Middle frontal gyrus (tissue), 1 donor: ENCODE results near the gene FOXC2.

Experiments
- DNase-seq: peaks from one replicate; pipeline ENCODE4 v3.0.0-alpha.2; 2015; ENCODE audit warnings: low spot score; ENCODE audit errors: extremely low spot score

The FOXC2 gene

DNA sequence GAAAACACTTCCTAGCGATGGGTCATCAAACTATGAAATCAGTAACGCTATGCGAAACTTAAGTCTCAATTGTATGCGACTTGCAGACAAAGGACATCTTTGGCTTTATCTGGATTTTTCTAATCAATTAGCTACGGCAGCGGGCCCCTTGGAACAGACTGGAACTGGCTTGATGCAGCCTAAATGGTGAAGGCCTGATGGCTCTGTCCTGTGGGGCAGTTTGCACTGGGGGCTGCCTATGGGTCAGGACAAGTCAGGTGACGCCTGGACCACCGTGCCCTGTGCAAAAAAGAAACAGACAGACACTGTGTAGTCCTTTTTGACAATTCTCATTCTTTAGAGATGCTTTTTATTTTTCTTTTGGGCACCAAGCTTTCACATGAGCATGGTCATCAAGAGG, 33.6 kb upstream of the FOXC2 start:
- no peak for DNase-seq

DNA sequence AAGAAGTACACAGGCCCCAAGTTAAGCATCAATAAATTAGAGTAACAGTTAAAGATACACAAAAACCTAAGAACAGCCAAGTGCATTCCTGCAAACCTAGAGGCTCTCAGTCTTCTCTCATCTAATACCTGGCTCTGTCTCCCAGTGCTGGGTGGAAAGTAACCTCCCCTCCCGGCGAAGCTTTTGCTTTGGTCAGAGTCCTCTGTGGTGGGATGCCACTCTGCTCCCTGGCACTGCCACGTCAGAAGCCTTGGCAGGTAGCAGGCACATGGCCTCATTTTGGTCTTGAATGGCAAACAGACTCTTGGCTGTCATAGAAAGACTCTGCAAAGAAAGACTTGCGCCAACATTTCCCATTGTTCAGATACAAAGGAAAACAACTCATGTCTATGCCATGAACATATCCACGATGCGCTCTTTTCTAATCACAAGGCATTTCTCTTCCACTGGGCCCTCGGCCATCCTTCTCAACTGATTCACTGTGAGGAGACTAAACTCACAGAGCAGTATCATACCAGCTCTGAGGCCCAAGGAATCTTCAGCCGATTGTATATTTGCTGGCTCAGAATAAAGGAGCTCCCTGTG, 32.8 kb upstream of the FOXC2 start:
- no peak for DNase-seq

DNA sequence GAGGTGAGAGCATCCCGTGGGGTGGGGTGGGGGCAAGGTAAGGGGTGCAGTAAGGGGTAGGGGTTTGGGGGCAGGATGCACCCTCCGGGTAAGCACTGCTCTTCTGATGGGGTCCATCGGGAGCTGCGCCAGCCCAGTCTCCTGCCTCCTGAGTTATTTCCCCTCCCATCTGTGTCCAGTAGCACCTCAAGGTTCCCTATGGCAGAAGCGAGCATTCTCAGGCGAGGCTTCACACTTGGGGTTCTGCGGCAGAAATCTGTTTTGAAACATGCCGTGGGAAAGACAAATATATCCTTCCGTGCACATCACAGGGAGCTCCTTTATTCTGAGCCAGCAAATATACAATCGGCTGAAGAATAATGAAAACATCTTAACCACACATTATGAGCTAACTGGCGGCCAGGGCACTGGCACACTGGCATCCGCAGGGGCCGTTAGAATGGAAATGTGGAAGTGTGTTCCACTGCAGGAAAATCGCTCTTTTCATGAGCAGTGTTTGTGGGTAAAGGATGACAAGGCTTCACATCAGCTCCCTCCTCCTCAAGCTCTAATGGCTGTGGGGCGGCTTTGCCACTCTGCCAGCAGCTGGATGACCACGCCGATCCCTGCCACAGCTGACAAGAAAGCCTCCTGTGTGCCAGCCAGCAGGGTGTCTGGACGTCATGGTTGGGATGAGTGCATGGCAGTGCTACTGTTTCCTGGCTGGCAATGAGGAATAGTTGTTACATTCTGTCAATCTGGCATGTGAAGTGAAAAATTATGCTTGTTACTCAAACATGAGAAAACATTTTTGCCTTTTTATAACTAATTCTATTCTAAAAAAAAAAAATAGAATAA, 31.6 kb upstream of the FOXC2 start:
- DNase-seq: peak; percentile 15

DNA sequence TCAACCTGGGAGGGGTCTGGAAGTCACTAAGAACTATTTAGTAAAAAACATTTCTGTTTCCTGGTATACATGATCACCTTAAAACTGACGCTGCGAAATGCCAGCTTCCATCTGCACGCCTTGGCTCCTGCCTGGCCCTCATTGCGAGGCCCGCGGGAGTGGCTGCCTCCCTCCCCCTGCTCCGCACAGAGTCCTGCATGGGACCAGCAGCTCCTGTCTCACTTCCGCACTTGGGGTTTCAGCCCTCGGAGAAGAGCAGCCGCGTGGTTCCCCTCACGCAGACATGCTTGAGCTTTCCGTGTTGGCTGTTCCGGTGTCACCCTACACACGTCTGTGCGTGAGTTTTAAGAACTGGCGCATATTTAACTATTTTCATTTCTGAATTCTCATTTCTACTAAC, 30.0 kb upstream of the FOXC2 start:
- DNase-seq: no peak

DNA sequence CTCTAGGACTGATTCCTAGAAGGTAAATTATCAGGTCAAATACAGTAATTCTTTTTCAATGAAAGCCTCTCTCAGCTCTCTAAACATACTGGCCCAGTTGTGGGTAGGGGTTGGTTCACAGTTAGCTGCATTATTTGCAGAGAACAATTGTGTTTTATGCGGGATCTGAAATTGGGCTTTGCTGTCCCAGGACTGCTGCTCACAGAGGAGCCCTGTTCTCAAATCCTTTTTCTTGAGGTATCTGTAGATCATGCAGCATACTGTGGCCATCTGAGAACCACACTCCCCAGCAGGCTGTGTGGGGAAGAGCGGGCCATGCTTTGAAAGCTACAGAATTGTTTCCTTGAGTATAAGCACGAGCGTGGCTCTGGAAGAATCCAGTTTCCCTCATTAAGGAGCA, 29.1 kb upstream of the FOXC2 start:
- no peak for DNase-seq

DNA sequence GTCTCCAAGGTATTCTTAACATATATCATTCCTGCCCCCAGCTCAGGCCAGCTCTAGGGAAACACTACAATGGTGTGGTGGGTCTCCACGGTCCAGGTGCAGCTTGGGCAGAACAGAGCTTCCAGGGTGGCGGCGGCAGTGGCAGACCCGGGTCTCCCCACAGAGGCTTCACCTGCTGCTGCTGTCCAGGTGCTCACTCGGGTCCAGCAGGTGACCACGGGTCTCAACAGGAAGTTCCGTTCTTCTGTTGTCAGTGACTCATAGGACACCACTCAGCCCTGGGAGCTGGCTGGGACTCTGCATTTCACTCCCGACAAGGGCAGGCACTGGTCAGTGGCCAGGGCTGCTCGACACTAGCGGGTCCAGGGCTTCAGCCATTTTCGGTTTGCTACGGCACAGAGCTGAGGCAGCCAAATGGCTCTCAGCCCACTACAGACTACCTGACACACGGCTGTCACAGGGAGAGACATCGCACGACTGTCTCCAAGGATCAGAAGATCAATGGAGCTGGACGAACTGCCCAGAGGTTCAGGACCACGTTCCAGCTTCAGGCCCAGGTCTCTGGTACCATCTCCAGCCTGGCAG, 28.3 kb upstream of the FOXC2 start:
- DNase-seq: no peak

DNA sequence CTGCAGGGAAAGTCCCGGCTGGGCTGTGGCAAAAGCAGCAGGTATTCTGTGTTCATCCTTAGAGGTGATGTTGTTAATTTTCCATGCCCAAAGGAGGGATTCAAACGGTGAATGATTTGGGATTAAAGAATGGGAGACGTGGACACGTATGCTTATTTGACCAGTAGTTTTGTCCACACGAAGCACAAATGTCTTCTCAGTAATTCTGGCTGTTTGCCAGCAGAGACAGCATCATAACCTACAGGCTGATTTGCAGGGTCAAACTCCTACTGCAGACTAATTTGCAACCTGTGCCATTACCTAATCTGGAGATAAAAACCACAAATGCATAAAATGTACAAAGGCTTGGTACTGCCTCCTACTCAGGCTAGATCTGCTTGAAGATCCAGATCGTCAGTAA, 25.7 kb upstream of the FOXC2 start:
- no peak for DNase-seq

DNA sequence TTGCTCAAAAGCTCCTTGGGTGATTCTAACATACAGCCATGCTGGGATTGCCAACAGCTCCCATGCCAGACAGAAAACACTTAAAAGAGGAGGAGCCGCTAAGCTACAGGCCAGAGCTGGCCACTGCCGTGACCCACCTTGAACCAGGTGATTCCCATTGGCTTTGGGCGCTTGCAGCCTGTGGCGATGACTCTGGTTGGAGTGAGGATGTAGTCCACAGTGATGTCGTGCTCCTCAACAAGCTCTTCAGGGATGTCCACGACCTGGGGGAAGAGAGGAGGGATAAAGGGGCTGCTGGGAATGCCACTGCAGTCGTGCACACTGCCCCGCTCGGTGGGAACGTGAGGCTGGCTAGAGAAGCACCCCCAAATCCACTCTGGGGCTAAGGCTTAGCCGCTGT, 25.1 kb upstream of the FOXC2 start:
- no peak for DNase-seq

DNA sequence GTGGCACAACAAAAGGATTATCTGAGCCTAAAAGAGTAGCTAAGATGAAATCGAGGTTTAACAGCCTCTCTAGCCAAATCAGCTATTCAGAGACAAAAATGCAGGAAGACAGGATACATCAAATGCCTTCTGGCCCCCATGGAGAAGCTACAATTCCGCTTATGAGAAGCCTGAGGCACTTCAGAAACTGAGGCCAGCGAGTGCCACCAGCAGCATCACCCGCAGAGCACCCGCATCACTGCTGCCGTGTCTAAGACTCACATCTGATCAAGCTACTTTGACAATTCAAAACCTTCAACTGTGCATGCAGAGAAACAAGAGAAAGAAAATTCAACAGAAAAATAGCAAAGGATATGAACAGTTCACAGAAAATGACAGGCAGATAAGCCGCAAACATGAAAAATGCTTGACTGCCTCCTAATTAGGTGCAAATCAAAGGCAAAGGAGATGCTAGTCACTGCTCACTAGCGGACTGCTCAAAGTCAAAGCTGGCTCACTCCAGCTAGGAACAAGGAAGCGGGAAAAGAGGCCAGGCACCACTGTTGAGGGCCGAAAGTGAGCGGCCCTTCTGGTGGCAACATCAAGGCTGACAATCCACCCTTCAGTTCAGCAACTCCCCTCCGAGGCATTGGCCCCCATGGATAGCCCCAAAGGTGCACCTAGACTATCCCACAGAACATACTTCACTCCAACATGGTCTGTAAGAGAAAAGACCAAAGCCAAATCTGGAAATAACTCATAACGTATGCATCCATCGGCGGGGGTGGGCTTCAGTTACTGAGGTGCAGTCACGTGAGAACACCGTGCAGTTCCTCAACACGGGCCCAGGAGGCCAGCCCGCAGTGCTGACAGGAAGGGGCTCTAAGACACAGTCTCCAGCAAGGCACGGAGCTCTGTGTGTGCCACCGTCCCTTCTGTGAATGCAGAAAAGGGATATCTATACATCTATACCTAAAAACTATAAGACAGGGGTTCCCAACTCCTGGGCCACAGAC, 23.6 kb upstream of the FOXC2 start:
- DNase-seq: no peak

DNA sequence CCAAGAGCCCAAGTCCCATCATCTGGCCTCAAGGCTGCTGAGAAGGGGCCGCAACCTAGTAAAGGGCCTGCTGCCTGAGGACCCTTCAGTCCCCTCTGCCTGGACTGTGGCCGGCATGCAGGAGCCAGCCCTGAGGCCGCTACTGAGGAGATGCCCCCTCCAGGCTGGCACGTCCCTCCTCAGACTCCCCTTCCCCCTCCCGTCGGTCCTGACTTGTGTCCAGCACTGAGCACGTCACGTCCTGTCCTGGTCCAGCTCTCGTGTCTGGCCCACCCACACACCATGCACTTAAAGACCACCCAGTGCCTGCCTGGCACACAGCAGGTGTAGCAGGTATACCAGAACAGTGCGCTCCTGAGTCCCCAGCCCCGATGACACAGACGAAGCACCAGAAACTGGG, 21.1 kb upstream of the FOXC2 start:
- no peak for DNase-seq

DNA sequence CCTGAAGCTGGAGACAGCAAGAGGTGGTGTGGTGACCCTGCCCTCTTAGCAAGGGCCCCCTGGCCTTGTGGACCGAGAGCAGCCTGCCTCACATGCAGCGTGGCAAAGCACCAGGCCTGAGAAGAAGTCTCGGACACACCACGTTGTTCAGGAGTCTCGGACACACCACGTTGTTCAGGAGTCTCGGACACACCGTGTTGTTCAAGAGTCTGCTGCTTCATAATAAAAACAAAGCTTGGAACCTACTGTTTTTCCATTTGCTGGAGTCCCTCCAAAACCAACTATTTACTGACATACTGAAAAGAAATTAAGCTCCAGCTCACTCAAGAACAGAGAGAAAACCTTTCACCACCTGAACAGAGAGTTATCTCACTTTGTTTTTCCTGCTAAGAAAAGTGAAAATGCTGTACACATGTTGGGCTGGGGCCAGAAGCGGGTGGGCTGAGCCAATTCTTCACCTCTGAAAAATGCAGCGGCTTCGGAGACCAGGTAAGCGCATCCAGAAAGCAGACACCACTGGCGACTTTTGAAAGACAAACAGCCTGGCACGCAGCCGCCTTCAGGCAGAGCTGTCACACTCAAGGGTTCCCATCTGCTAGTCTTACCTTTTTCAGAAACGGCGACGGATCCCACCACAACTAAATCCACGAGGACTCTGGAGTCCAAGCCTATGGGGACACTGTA, 20.5 kb upstream of the FOXC2 start:
- no peak for DNase-seq

DNA sequence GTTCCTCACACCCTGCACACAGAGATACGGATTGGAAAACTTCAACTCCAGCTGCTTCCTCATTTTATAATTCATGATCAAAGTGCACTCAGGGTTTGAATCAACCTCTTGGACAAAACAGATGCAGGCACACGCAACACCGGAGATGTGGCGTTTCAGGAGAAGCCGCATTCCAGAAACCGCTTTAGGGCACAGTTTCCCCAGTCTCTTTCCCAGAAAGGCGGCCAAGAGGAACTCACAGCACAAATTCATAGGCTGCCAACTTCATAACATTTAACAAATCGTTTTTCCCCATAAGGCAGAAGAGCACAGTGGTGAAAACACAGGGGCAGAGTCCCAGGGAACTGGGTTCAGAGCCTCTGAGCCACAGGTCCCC, 20.0 kb upstream of the FOXC2 start:
- DNase-seq: no peak

DNA sequence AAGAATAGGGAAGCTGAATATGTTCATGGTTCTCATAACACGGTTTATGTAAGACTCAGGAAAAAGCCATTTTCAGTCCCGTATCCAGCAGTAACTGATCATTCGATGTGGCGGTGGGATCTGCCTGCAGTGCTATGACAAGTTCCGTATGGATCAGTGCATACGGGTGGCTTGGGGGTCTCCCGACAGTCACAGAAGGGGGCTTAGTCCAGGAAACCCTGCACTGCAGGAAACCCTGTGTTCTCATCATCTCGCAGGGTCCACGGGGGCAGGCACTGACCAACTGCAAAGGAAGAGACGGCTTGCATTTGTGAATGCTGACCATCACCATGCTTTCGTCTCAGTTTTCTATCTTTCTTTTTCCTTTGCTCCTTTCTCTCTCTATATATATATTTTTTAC, 19.3 kb upstream of the FOXC2 start:
- DNase-seq: no peak

DNA sequence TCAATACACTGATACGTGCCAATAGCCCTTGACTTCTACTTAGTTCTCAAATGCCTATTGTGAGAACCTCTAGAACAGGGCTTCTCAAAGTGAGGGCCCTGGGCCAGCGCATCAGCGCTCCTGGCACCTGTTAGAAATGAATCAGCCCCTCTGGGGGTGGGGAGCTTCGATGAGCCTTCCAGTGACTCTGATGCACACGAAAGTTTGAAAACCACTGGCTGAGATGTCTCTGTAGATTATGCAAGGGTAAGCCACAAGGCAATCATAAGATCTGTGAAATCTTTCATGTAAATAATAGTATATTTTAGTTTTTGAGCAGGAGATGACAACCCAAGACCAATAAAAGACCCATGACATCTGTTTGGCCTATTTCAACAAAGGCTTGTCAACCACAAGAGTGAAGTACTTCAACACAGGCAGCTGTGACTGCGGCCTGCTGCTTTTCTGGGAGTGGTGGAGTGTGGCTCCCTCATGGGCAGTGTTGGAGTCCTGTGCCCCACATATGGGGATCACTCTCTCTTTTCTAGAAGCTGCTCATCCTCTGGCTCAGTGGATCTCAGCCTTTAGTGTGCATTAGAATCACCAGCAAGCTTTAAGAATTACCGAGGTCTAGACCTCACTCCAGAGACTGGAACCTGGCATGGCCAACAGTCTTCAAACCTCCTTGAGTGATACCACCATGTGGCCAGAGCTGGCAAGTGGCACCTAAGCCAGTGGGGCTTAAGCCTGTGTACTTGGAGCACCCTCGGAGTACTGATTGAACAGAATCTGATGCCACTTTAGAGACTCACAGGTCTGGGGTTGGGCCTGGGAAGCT, 17.3 kb upstream of the FOXC2 start:
- no peak for DNase-seq

DNA sequence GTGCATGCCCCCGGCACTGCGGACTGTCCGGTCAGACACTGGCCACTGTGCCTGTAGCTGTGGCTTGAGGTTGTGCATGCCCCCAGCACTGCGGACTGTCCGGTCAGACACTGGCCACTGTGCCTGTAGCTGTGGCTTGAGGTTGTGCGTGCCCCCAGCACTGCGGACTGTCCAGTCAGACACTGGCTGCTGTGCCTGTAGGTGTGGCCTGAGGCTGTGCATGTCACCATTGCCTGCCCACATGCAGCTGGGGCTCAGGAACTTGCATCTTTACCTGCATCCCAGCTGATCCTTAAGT, 16.8 kb upstream of the FOXC2 start:
- DNase-seq: no peak

DNA sequence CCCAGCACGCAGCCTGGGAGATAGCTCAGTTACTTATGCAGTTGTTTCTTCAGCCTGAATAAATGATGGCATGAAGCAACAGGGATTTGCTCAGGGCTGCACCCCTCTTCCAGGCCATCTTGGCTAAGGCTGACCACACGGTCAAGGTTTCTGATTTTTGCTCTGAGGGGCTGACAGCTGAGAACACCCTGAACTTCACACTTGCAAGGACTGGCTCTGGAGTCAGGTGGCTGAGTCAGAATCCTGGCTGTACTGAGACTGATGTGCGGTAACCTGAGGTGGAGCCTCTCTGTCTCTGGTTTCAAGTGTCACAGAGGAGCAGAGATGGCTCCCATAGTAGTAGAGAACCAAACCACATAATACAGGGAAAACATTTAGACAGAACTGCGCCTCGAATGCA, 16.3 kb upstream of the FOXC2 start:
- no peak for DNase-seq

DNA sequence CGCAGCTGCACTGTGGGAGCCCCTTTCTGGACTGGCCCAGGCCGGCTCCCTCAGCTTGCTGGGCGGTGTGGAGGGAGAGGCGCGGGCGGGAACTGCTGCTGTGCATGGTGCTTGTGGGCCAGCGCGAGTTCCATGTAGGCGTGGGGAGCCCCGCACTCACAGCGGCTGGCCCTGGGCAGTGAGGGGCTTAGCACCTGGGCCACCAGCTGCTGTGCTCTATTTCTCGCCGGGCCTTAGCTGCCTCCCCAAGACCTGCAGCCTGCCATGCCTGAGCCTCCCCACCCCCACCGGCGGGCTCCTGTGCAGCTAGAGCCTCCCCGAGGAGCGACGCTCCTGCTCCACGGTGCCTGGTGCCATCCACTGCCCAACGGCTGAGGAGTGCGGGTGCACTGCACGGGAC, 13.3 kb upstream of the FOXC2 start:
- DNase-seq: no peak

DNA sequence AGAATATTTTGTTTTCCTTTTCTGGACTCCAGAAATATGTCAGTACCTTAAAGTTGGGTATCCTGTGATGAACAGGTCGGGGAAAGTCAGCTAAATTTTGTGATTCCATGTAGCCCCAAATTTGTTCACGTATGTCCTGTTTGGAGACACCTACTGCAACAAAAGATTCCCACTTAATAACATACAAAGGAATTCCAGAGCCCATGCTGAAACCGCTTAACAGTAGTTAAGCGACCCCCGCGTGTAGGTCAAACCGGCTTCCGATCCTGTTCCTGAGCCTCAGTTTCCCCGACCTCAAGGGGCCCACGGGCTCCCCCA, 12.1 kb upstream of the FOXC2 start:
- DNase-seq: no peak

DNA sequence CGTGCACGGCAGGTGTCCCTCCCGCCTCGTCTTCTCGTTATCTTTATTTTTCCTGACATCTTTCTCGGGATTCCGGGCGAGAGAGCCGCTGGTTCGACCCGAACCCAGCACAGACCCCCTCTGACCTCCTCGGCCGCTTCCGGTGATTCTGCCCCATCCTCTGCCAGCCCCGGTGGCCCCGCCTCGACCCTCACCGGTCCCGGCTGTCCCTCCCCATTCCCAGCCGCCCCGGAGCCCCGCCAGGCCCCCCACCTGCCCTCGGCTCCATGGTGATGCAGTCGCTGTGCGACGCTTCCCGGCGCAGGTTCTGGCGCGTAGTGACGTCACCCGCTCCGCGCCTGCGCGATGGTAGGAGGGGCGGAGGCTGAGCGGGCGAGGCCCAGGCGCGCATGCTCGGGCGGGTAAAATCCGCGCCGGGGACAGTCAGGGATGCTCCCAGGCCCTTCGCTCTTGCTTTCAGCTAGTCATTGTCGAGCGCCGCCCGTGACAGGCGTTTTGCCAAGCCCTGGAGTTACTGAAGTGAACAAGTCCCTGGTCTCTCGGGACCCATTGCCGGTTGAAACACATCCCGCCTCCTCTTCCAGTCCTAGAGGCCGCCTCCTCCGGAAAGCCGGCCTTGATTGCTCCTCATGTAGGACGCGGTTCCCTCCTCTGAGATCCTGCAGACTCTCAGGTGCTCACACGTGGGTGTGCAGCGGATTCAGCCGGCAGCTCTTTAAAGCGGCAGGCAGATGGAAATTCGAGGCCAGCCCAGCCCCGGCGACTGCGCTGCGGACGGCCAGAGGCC, 11.5 kb upstream of the FOXC2 start, which contains the start of gene MTHFSD:
Gene MTHFSD, minus strand, starts transcription at position 319 of the 787 bp plus-strand sequence. Its CDS starts 51 bp downstream, at position 268.
- peak; percentile 75 for DNase-seq

DNA sequence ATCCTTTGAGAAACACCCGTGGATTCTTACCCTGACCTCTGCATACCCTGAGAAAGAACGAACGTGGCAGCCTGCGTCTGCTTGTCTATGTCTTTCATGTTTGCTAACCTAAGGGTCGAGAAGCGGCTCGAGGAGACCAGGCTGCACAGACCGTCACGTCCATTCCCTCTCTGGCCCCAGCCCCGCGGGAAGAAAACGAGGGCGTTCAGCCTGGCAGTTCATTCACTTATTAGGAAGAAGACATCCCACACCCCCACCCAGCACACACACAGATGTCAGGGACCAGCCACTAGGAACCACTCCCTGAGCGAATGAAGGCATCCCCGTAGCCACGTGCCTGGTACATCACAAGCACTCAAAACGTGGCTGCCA, 10.9 kb upstream of the FOXC2 start:
- no peak for DNase-seq
